Stimulated activated CD8-positive, alpha-beta memory T cell treated with anti-CD3 and anti-CD28 coated beads, Interleukin-4, amount 100 ng/mL, for 1 hour (primary cell): ENCODE data around the gene CYTH1.

Experiments
- DNase-seq, 2 donors: peaks; one replicate each; pipeline ENCODE4 v3.0.0-alpha.2; 2020; ENCODE audit warnings: low read depth in 2 of 2, low spot score in 1 of 2

CYTH1 gene

GRCh38 chr17:78694805-78695531, 87.1 kb downstream of the CYTH1 start:
- no peak for DNase-seq

GRCh38 chr17:78693346-78694083, 88.6 kb downstream of the CYTH1 start:
- no peak for DNase-seq

GRCh38 chr17:78692460-78693010, 89.5 kb downstream of the CYTH1 start:
- DNase-seq = no peak

DNA sequence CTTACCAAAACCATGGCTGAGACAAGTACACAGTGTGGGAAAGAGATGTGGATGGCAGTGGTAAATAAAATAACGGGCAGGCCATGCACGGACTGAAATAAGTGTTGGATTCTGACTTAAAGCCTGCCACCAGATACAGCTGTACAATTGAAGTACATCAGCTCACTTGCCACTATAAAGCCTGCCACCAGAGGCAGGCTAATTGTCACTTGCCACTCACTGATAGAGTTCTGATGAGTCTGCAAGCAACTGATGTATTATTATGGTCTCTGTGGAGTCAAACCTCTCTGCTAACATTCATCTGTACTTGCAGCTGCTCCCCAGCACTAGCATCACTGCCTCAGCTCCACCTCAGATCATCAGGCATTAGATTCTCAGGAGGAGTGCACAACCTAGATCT, 93.0 kb downstream of the CYTH1 start:
- no peak for DNase-seq

DNA sequence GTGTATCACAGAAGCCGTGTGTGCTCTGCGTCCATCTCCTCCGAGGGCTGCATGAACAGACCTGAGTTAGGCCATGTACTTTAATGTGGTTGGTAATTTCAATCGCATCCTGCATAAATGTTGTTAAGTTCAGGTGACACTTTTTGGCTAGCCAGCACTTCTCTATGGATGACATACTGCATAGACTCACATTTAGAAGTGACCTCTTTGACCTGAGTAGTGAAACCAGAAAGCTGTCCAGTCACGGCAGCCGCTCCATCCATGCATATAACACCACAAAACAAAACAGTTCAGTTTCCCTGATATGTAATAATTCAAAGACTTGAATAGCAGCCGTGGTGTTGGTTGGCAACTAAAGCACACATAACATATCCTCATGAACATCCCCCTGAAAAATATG, 94.1 kb downstream of the CYTH1 start:
- DNase-seq = no peak

GRCh38 chr17:78687125-78687524, 94.9 kb downstream of the CYTH1 start:
- DNase-seq = no peak

GRCh38 chr17:78684026-78684425, 98.0 kb downstream of the CYTH1 start:
- DNase-seq = no peak

GRCh38 chr17:78683408-78683961, 98.6 kb downstream of the CYTH1 start:
- DNase-seq = no peak

GRCh38 chr17:78682363-78682762, 99.7 kb downstream of the CYTH1 start:
- DNase-seq = no peak

GRCh38 chr17:78680436-78680835, 101.6 kb downstream of the CYTH1 start:
- no peak for DNase-seq

DNA sequence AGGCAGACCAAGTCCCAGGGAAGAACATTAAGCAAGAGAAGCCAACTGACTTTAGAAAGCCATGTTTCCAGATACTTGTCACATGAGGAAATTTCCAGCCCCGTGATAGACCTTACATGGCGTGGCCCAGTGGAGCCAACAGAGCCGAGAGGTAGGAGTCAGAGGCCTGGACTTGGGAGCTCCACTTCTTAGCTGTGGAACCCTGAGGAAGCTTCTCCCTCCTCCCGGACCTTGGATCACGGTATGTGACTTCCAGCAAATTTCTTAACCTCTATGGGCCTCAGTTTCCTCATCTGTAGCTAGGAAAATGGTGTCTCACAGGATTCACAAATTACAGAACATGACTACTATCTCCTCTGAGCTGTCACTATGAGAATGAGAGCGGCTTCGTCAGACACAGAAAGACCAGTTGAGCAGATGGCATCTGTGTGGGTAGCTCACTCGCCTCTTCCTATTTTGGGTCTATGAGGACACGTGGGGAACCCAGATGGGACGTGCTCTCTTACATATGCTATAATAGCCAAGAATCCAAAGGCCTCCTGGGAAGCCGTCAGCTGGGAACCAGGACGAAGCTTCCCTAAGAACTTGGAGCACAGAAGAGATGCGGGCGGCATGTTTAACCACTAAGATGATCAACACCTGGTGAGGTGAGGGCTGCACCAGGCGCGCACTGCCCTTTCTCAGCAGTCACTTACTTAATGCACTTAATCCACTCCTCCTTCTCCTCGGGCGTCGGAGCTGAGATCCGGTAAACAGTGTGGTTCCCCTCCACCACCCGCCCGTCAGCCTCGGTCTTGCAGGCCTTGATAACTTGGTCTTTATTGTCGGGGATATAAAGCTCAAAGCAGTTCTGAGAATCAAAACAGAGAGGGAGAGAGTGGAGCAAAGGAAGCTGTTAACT, 102.3 kb downstream of the CYTH1 start:
- no peak for DNase-seq

GRCh38 chr17:78678711-78679110, 103.4 kb downstream of the CYTH1 start:
- DNase-seq = no peak

DNA sequence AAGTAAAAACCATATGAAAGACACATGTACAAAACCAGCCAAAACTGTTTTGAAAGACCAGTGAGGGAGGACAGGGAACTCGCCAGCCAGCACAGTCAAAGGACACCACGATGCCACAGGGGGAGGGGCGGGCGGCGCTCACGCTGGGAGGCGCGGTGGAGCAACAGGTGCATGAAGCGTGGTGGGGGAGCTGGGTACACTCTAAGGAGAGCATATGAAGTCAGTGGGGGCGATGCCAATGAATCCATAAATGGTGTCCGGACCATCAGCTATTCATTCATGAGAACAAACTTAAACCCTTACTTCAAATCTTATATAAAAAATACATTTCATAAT, 103.9 kb downstream of the CYTH1 start:
- DNase-seq = no peak

DNA sequence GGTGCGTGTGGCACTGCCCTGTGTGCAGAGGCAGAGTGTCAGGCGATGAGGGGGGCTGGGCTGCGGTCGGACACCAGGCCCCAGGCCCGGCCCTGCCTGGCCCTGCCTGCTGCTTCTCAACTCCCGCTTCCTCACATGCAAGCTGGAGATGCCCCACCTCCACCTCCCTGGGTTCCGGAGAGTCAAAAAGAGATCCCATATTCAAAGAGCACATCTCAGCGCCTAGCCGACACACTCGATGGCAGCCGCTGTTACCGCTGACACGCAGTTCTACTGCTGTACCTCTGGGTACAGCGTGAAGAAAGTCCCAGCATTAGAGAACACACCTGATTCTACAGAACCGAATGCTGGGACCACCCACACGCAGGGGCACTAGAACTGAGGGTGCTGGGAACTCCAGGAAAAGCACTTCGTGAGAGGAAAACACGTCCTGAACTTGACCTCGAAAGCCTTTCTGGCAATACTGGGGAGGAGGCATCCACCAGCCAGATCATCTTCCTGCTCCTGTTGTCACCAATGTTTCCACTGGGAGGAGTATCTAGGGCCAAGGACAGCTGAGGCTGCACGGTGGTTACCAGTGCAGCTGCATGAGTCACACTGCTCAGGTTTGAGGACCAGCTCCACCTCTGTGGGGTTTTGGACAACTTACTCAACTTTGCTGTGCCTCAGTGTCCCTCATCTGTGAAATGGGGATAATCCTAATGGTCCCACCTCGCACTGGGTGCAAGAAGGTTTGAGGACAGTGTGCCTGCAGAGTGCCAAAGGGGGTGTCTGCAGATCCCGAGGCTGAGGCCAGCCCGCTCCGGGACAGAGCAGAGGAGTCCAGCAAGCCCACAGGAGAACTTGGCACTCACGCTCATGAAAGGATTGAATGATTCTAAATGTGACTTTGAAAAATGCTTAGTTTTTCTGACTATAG, 104.5 kb downstream of the CYTH1 start:
- no peak for DNase-seq

GRCh38 chr17:78676412-78677302, 105.4 kb downstream of the CYTH1 start:
- no peak for DNase-seq

GRCh38 chr17:78675836-78676235, 106.2 kb downstream of the CYTH1 start:
- no peak for DNase-seq

- DNase-seq = no peak
These were observed 106.8 kb downstream of the CYTH1 start for GRCh38 chr17:78675316-78675616.

GRCh38 chr17:78674595-78675315, 107.3 kb downstream of the CYTH1 start:
- no peak for DNase-seq

- DNase-seq = no peak
These were observed 107.9 kb downstream of the CYTH1 start for GRCh38 chr17:78674156-78674555.
